ENCODE results near the gene SPRR2B. TPM values are rescaled to one million over a fixed set of nuclear protein-coding genes. Genes with fewer than 3 reads are reported as not detected.
"Not testable (repeated sequence)": the region's sequence is repeated elsewhere in the genome, so short reads cannot be mapped to it uniquely, and the experiment has no call there.

The SPRR2B gene
- total and polyA plus RNA-seq, 2 experiments from 2014 or later: not detected

- DNase-seq (ENCODE audit: low spot score): no peak
- Histone ChIP-seq H3K4me1 (ENCODE audit: insufficient read depth) (no peaks in the 10 kb centered on the region), H2AFZ (no peak overlapping the region), H3K79me2 (no peaks in the 10 kb centered on the region), H3K36me3 (replicated peaks; ENCODE audit: insufficient read depth, low read depth) (no peaks in the 10 kb centered on the region), H3K27ac (no peak overlapping the region), H3K4me2 (no peak overlapping the region), H4K20me1 (ENCODE audit: insufficient read depth, poor library complexity, severe bottlenecking) (no peaks in the 10 kb centered on the region), H3K27me3 (no peaks in the 10 kb centered on the region), H3K9me3 (ENCODE audit: low read depth) (no peaks in the 10 kb centered on the region), H3K4me3 (no peak overlapping the region), H3K9me2 (replicated peaks; ENCODE audit: insufficient read depth) (no peaks in the 10 kb centered on the region)
- TF ChIP-seq EZH2phosphoT487 (IDR thresholded peaks at IDR 0.05; ENCODE audit: low read depth, severe bottlenecking, unreplicated experiment) (no peak), EZH2 (IDR thresholded peaks at IDR 0.05; ENCODE audit: borderline replicate concordance) (no peak)
- TF ChIP-seq, protein P1, sequence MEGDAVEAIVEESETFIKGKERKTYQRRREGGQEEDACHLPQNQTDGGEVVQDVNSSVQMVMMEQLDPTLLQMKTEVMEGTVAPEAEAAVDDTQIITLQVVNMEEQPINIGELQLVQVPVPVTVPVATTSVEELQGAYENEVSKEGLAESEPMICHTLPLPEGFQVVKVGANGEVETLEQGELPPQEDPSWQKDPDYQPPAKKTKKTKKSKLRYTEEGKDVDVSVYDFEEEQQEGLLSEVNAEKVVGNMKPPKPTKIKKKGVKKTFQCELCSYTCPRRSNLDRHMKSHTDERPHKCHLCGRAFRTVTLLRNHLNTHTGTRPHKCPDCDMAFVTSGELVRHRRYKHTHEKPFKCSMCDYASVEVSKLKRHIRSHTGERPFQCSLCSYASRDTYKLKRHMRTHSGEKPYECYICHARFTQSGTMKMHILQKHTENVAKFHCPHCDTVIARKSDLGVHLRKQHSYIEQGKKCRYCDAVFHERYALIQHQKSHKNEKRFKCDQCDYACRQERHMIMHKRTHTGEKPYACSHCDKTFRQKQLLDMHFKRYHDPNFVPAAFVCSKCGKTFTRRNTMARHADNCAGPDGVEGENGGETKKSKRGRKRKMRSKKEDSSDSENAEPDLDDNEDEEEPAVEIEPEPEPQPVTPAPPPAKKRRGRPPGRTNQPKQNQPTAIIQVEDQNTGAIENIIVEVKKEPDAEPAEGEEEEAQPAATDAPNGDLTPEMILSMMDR (IDR thresholded peaks at IDR 0.05; ENCODE audit: poor library complexity): no peak
- WGBS (ENCODE audit: low lambda C conversion rate, missing lambda C conversion rate): 54% methylated on average over 2 of the region's 2 CpGs
Observed at GRCh38 chr1:153058154-153058553, 13.3 kb downstream of the SPRR2B start.

DNA sequence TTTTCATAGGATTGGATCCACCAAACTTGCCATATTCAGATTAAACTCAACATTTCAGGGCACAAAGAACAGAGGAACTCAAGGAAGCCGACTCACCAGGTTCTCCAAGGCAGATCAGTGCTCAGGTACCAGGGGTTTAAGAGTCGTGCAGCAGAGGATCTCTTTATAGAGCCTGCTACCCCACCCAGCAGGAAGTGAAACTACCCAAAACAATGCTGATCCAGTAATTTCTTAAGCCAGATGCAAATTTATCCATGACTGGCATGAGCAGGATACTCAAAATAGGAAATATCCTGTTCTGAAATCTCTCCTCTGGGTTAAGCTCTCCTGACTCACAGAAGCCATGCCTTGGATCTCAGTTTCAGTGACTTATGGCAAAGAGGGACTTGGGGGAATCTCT, 14.0 kb downstream of the SPRR2B start, which contains the start of gene SPRR2A:
Gene SPRR2A, minus strand, starts transcription at position 138 of the 400 bp plus-strand sequence. CDS start 777 bp downstream, outside the sequence.
- no peaks in the 10 kb centered on the region for H3K9me3 ChIP-seq (ENCODE audit: low read depth)
- H3K4me3 ChIP-seq: no peak within 1 kb of the TSS
- H4K20me1 ChIP-seq (ENCODE audit: insufficient read depth, poor library complexity, severe bottlenecking): no peaks in the 10 kb centered on the region
- H3K27ac ChIP-seq: no peak within 1 kb of the TSS
- no peaks in the 10 kb centered on the region for H3K79me2 ChIP-seq
- DNase-seq (ENCODE audit: low spot score): no peak
- H2AFZ ChIP-seq: no peak within 1 kb of the TSS
- no peaks in the 10 kb centered on the region for H3K4me1 ChIP-seq (ENCODE audit: insufficient read depth)
- no peaks in the 10 kb centered on the region for H3K9me2 ChIP-seq (replicated peaks; ENCODE audit: insufficient read depth)
- H3K4me2 ChIP-seq: no peak within 1 kb of the TSS
- TF ChIP-seq EZH2 (IDR thresholded peaks at IDR 0.05; ENCODE audit: borderline replicate concordance) (no peak), EZH2phosphoT487 (IDR thresholded peaks at IDR 0.05; ENCODE audit: low read depth, severe bottlenecking, unreplicated experiment) (no peak)
- H3K36me3 ChIP-seq (replicated peaks; ENCODE audit: insufficient read depth, low read depth): no peaks in the 10 kb centered on the region
- WGBS (ENCODE audit: low lambda C conversion rate, missing lambda C conversion rate): 57% methylated on average over 2 of the region's 2 CpGs
- H3K27me3 ChIP-seq: no peaks in the 10 kb centered on the region

- H3K27ac ChIP-seq; H3K4me1 ChIP-seq (ENCODE audit: insufficient read depth); H3K36me3 ChIP-seq (replicated peaks; ENCODE audit: insufficient read depth, low read depth); H3K79me2 ChIP-seq; H3K4me3 ChIP-seq; H3K4me2 ChIP-seq; H3K9me2 ChIP-seq (replicated peaks; ENCODE audit: insufficient read depth); H2AFZ ChIP-seq; H4K20me1 ChIP-seq (ENCODE audit: insufficient read depth, poor library complexity, severe bottlenecking); H3K9me3 ChIP-seq (ENCODE audit: low read depth); DNase-seq (ENCODE audit: low spot score); H3K27me3 ChIP-seq: not testable (repeated sequence)
- WGBS (ENCODE audit: low lambda C conversion rate, missing lambda C conversion rate): 36% methylated on average over 3 of the region's 3 CpGs
Observed at GRCh38 chr1:153056111-153056510, 15.3 kb downstream of the SPRR2B start.

DNA sequence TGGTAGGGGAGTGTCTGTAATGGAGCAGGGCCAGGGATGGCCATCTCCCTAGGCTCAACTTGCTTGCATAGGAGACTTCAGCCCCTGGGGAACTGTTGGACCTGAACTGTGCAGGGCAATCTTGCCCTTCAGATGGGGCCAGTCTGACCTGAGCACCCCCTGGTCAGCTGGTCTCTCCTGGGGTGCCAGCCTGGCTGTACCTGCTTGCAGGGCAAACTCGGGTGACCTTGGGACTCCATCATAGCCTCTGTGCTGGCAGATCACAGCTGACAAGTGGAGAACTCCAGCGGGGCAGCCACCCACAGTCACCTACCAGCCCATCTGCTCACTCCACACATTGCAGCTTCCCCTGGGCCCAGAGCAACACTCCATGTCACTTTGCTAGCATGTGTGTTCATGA, 22.2 kb downstream of the SPRR2B start:
- TF ChIP-seq, protein P1 (IDR thresholded peaks at IDR 0.05; ENCODE audit: poor library complexity): no peak
- TF ChIP-seq EZH2 (IDR thresholded peaks at IDR 0.05; ENCODE audit: borderline replicate concordance) (no peak), EZH2phosphoT487 (IDR thresholded peaks at IDR 0.05; ENCODE audit: low read depth, severe bottlenecking, unreplicated experiment) (no peak)
- Histone ChIP-seq H3K27me3 (no peaks in the 10 kb centered on the region), H4K20me1 (ENCODE audit: insufficient read depth, poor library complexity, severe bottlenecking) (no peaks in the 10 kb centered on the region), H3K4me2 (no peak overlapping the region), H3K79me2 (no peaks in the 10 kb centered on the region), H3K4me1 (ENCODE audit: insufficient read depth) (no peaks in the 10 kb centered on the region), H3K36me3 (replicated peaks; ENCODE audit: insufficient read depth, low read depth) (no peaks in the 10 kb centered on the region), H3K4me3 (no peak overlapping the region), H3K9me3 (ENCODE audit: low read depth) (no peaks in the 10 kb centered on the region), H3K9me2 (replicated peaks; ENCODE audit: insufficient read depth) (no peaks in the 10 kb centered on the region), H2AFZ (no peak overlapping the region), H3K27ac (no peak overlapping the region)
- DNase-seq (ENCODE audit: low spot score): no peak
- WGBS (ENCODE audit: low lambda C conversion rate, missing lambda C conversion rate): 63% methylated on average over 2 of the region's 2 CpGs

All from hepatocyte (in vitro differentiated cells).